Thymus (tissue), 11 donors: ENCODE data around the gene NCF4. TPM values are rescaled to one million over a fixed set of nuclear protein-coding genes. Genes with fewer than 3 reads are reported as not detected.

ENCODE experiments used
- DNase-seq, 9 donors: peaks; one replicate each; pipeline ENCODE4 v3.0.0-alpha.2; 2013; ENCODE audit warnings: low spot score in 9 of 9, low read depth in 6 of 9, missing footprints in 1 of 9
- H3K27ac ChIP-seq, 2 donors: one replicate each; pipeline ENCODE4 v1.5.1; 2013; ENCODE audit warnings: control low read depth in 1 of 2, low read depth in 1 of 2, low read length in 1 of 2, mild to moderate bottlenecking in 1 of 2, moderate library complexity in 1 of 2
- H3K27me3 ChIP-seq, 2 donors: one replicate each; pipeline ENCODE4 v1.5.1; 2013; ENCODE audit warnings: low read length in 1 of 2; ENCODE audit not compliant: control insufficient read depth in 2 of 2, insufficient read depth in 1 of 2
- H3K36me3 ChIP-seq, 2 donors: one replicate each; pipeline ENCODE4 v1.5.1; 2013; ENCODE audit warnings: low read length in 1 of 2, mild to moderate bottlenecking in 1 of 2, moderate library complexity in 1 of 2; ENCODE audit not compliant: control insufficient read depth in 2 of 2, insufficient read depth in 2 of 2
- H3K4me1 ChIP-seq, 2 donors: one replicate each; pipeline ENCODE4 v1.5.1; 2013; ENCODE audit warnings: low read length in 2 of 2; ENCODE audit not compliant: control insufficient read depth in 2 of 2, insufficient read depth in 2 of 2
- H3K4me3 ChIP-seq, 2 donors: one replicate each; pipeline ENCODE4 v1.5.1; 2013; ENCODE audit warnings: low read length in 2 of 2, control low read depth in 1 of 2, mild to moderate bottlenecking in 1 of 2
- H3K9me3 ChIP-seq, 2 donors: one replicate each; pipeline ENCODE4 v1.5.1; 2013; ENCODE audit warnings: low read length in 1 of 2, mild to moderate bottlenecking in 1 of 2; ENCODE audit not compliant: control insufficient read depth in 2 of 2, insufficient read depth in 1 of 2
- whole genome bisulfite sequencing: extraction: QIAGEN DNeasy Blood & Tissue Kit; methylation state at CpG from one replicate; pipeline ENCODE4 v1.1.7; 2013; 5-methylcytosine and 5-hydroxymethylcytosine counted together
- polyA plus RNA-seq: library from polyadenylated mRNA; stranded (reverse); fragments of 200-250 nt; gene quantifications from one replicate; pipeline ENCODE4 v1.2.3, GENCODE V29; 2013
- total RNA-seq: library from RNA; stranded (reverse); fragments of 120-200 nt; gene quantifications from one replicate; pipeline ENCODE4 v1.2.4, GENCODE V29; 2013
- donor health status: healthy.

The NCF4 gene
- total and polyA plus RNA-seq, 2 donors = 17.6 to 24.0 TPM

GRCh38 chr22:36858966-36859365 is 1.8 kb upstream of the NCF4 start:
- Histone ChIP-seq H3K9me3 (no peaks in the 10 kb centered on the region), H3K27me3 (peaks cover 4 to 6% of the 10 kb centered on the region in 2 donors), H3K4me1 (peaks cover 0 to 27% of the 10 kb centered on the region in 2 donors), H3K27ac (no peak overlapping the region), H3K36me3 (no peaks in the 10 kb centered on the region), H3K4me3 (no peak overlapping the region)
- DNase-seq = no peak
- 98% methylated on average over 2 of the region's 2 CpGs for WGBS

- Histone ChIP-seq H3K4me1 (peaks cover 0 to 27% of the 10 kb centered on the region in 2 donors), H3K27ac (peak overlapping the region in 1 of 2 donors; percentile 9), H3K9me3 (no peaks in the 10 kb centered on the region), H3K27me3 (peaks cover 4 to 6% of the 10 kb centered on the region in 2 donors), H3K36me3 (no peaks in the 10 kb centered on the region), H3K4me3 (no peak overlapping the region)
- 96% methylated on average over 6 of the region's 6 CpGs for WGBS
- no peak for DNase-seq
Measured at GRCh38 chr22:36860017-36860416, 789 bp upstream of the NCF4 start.

GRCh38 chr22:36860438-36860820 is 377 bp upstream of the NCF4 start:
- 100% methylated on average over 2 of the region's 2 CpGs for WGBS
- no peaks in the 10 kb centered on the region for H3K36me3 ChIP-seq
- no peaks in the 10 kb centered on the region for H3K9me3 ChIP-seq
- H3K27ac ChIP-seq = no peak overlapping the region
- peaks cover 0 to 27% of the 10 kb centered on the region in 2 donors for H3K4me1 ChIP-seq
- peaks cover 4 to 6% of the 10 kb centered on the region in 2 donors for H3K27me3 ChIP-seq
- no peak for DNase-seq
- H3K4me3 ChIP-seq = no peak overlapping the region

- 76% methylated on average over 26 of the region's 26 CpGs for WGBS
- peak in 1 of 9 donors; percentile 30 for DNase-seq
Measured at GRCh38 chr22:36862251-36863242, 1.7 kb downstream of the NCF4 start.

GRCh38 chr22:36863281-36863680 is 2.5 kb downstream of the NCF4 start:
- Histone ChIP-seq H3K27me3 (no peaks in the 10 kb centered on the region), H3K4me3 (no peak overlapping the region), H3K27ac (no peak overlapping the region), H3K36me3 (no peaks in the 10 kb centered on the region), H3K4me1 (peaks cover 0 to 24% of the 10 kb centered on the region in 2 donors), H3K9me3 (no peaks in the 10 kb centered on the region)
- WGBS = 97% methylated on average over 11 of the region's 11 CpGs
- DNase-seq = no peak

More at GRCh38 chr22:36862251-36863242, 1.7 kb downstream of the NCF4 start:
- no peaks in the 10 kb centered on the region for H3K27me3 ChIP-seq
- peaks cover 0 to 24% of the 10 kb centered on the region in 2 donors for H3K4me1 ChIP-seq
- H3K9me3 ChIP-seq = no peaks in the 10 kb centered on the region
- no peak overlapping the region for H3K27ac ChIP-seq
- no peaks in the 10 kb centered on the region for H3K36me3 ChIP-seq
- H3K4me3 ChIP-seq = no peak overlapping the region

GRCh38 chr22:36863979-36864378 is 3.2 kb downstream of the NCF4 start:
- H3K4me1 ChIP-seq = peaks cover 0 to 24% of the 10 kb centered on the region in 2 donors

GRCh38 chr22:36864454-36865215 is 3.8 kb downstream of the NCF4 start:
- no peaks in the 10 kb centered on the region for H3K9me3 ChIP-seq
- peaks cover 0 to 24% of the 10 kb centered on the region in 2 donors for H3K4me1 ChIP-seq
- H3K36me3 ChIP-seq = peaks cover 0 to 2% of the 10 kb centered on the region in 2 donors

More at GRCh38 chr22:36863979-36864378, 3.2 kb downstream of the NCF4 start:
- WGBS = 99% methylated on average over 6 of the region's 6 CpGs
- Histone ChIP-seq H3K27me3 (no peaks in the 10 kb centered on the region), H3K9me3 (no peaks in the 10 kb centered on the region), H3K36me3 (no peaks in the 10 kb centered on the region), H3K27ac (no peak overlapping the region), H3K4me3 (no peak overlapping the region)
- no peak for DNase-seq

GRCh38 chr22:36865346-36865745 is 4.5 kb downstream of the NCF4 start:
- H3K36me3 ChIP-seq = peaks cover 0 to 2% of the 10 kb centered on the region in 2 donors
- no peaks in the 10 kb centered on the region for H3K27me3 ChIP-seq
- peaks cover 0 to 21% of the 10 kb centered on the region in 2 donors for H3K4me1 ChIP-seq
- H3K4me3 ChIP-seq = no peak overlapping the region
- DNase-seq = no peak
- 86% methylated on average over 13 of the region's 13 CpGs for WGBS
- H3K9me3 ChIP-seq = no peaks in the 10 kb centered on the region
- no peak overlapping the region for H3K27ac ChIP-seq

More at GRCh38 chr22:36864454-36865215, 3.8 kb downstream of the NCF4 start:
- Histone ChIP-seq H3K4me3 (no peak overlapping the region), H3K27ac (no peak overlapping the region), H3K27me3 (no peaks in the 10 kb centered on the region)
- no peak for DNase-seq
- WGBS = 93% methylated on average over 14 of the region's 14 CpGs

GRCh38 chr22:36867695-36868094 is 6.9 kb downstream of the NCF4 start:
- Histone ChIP-seq H3K27me3 (no peaks in the 10 kb centered on the region), H3K4me1 (no peaks in the 10 kb centered on the region), H3K27ac (no peak overlapping the region), H3K9me3 (no peaks in the 10 kb centered on the region), H3K4me3 (no peak overlapping the region), H3K36me3 (peaks cover 0 to 2% of the 10 kb centered on the region in 2 donors)
- no peak for DNase-seq
- WGBS = 95% methylated on average over 5 of the region's 5 CpGs
